Type B pancreatic cell (in vitro differentiated cells): ENCODE results near the gene ANKRD13A. TPM values are rescaled to one million over a fixed set of nuclear protein-coding genes. Genes with fewer than 3 reads are reported as not detected.

Source experiments
- DNase-seq: peaks from one replicate; pipeline ENCODE4 v3.0.0; 2021; ENCODE audit warnings: mixed read lengths; ENCODE audit not compliant: unreplicated experiment; ENCODE audit errors: extremely low spot score
- H3K27ac Mint-ChIP-seq: 2 replicates; pipeline ENCODE4 v1.8.0; 2021; ENCODE audit warnings: mild to moderate bottlenecking, mixed read lengths
- H3K27me3 Mint-ChIP-seq: 2 replicates; pipeline ENCODE4 v1.8.0; 2021; ENCODE audit warnings: mixed read lengths
- H3K36me3 Mint-ChIP-seq: 2 replicates; pipeline ENCODE4 v1.8.0; 2021; ENCODE audit warnings: mixed read lengths
- H3K4me1 Mint-ChIP-seq: one replicate; pipeline ENCODE4 v1.8.0; 2021; ENCODE audit warnings: mixed read lengths; ENCODE audit not compliant: unreplicated experiment
- H3K4me3 Mint-ChIP-seq: 2 replicates; pipeline ENCODE4 v1.8.0; 2021; ENCODE audit warnings: mild to moderate bottlenecking, mixed read lengths
- H3K9me3 Mint-ChIP-seq: 2 replicates; pipeline ENCODE4 v1.8.0; 2021; ENCODE audit warnings: mixed read lengths
- total RNA-seq: library from RNA; stranded (reverse); gene quantifications from 2 replicates; pipeline ENCODE4 v1.2.1, GENCODE V29; 2021; ENCODE audit warnings: low replicate concordance
- TF ChIP-seq, protein P1 (sequence below): fragments of 200-600 bp; sonication (generic); conservative IDR thresholded peaks from 2 replicates; pipeline ENCODE4 v1.5.0; 2021; ENCODE audit warnings: antibody characterized with exemption, mild to moderate bottlenecking

The ANKRD13A gene
- total RNA-seq, 1 donor from 2014 or later: 34.6 TPM

DNA sequence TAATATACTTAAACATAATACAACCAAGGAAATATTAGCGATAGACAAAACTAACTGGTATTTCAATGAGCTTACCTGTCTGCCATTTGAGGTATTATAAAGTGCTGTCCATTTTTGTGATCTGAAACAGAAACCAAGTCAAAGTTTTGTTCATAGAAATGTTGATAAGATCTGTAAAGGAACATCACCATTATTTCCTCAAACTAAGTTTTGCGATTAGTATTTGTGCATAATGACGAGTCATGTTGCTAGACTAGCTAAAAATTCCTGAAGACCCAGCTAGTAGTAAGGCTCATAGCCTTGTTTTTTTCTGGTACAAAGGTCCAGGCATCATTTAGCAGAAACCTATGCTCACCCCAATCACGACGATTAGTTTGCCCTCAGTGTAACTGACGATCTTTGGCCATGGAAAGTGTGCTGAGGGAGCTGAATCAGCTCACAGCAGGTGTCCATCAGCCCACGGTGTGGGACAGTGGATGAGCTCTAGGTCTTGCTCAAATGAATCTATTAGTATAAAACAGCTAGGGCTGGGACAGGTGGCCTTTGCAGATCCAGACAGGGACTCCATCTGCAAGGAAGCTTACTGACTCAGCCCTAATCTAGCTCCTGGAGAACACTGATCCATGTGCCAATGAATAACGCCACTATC lies 31.7 kb upstream of the ANKRD13A start:
- Mint-ChIP-seq H3K27me3 (no peaks in the 10 kb centered on the region), H3K36me3 (peaks cover 31% of the 10 kb centered on the region), H3K4me3 (no peak overlapping the region), H3K4me1 (no peaks in the 10 kb centered on the region), H3K9me3 (no peaks in the 10 kb centered on the region), H3K27ac (peak overlapping the region; percentile 50)
- TF ChIP-seq, protein P1, sequence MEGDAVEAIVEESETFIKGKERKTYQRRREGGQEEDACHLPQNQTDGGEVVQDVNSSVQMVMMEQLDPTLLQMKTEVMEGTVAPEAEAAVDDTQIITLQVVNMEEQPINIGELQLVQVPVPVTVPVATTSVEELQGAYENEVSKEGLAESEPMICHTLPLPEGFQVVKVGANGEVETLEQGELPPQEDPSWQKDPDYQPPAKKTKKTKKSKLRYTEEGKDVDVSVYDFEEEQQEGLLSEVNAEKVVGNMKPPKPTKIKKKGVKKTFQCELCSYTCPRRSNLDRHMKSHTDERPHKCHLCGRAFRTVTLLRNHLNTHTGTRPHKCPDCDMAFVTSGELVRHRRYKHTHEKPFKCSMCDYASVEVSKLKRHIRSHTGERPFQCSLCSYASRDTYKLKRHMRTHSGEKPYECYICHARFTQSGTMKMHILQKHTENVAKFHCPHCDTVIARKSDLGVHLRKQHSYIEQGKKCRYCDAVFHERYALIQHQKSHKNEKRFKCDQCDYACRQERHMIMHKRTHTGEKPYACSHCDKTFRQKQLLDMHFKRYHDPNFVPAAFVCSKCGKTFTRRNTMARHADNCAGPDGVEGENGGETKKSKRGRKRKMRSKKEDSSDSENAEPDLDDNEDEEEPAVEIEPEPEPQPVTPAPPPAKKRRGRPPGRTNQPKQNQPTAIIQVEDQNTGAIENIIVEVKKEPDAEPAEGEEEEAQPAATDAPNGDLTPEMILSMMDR: no peak
- no peak for DNase-seq

DNA sequence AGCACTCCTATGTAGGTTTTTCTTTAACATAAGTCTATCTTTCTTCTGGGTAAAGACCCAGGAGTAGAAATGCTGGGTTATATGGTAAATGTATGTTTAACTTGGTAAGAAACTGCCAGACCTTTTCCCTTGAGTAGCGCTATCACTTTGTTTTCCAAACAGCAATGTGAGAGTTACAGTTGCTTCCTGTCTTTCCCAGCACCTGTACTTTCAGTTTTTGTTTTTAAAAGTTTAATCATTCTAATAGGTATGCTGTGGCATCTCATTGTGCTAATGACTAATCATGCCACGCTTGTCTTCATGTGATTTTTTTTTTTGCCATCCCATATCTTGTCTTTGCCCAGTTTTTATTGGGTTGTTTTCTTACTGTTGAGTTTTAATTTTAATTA lies 31.2 kb upstream of the ANKRD13A start:
- H3K4me3 Mint-ChIP-seq: no peak overlapping the region
- H3K27ac Mint-ChIP-seq: peak overlapping the region; percentile 50
- H3K27me3 Mint-ChIP-seq: no peaks in the 10 kb centered on the region
- H3K9me3 Mint-ChIP-seq: no peaks in the 10 kb centered on the region
- DNase-seq: no peak
- TF ChIP-seq, protein P1: no peak
- no peaks in the 10 kb centered on the region for H3K4me1 Mint-ChIP-seq
- peaks cover 30% of the 10 kb centered on the region for H3K36me3 Mint-ChIP-seq

DNA sequence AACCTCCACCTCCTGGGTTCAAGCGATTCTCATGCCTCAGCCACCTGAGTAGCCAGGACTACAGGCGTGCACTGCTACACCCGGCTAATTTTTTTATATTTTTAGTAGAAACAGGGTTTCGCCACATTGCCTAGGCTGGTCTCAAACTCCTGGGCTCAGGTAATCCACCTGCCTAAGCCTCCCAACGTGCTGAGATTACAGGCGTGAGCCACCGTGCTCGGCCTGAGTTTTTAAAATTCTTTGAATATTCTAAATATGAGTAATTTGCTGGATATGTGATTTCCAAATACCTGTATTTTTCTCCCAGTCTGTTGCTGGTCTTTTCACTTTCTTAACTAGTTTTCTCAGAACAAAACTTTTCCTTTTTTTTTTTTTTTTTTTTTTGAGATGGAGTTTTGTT lies 30.4 kb upstream of the ANKRD13A start:
- Mint-ChIP-seq H3K4me1 (no peaks in the 10 kb centered on the region), H3K4me3 (no peak overlapping the region)

DNA sequence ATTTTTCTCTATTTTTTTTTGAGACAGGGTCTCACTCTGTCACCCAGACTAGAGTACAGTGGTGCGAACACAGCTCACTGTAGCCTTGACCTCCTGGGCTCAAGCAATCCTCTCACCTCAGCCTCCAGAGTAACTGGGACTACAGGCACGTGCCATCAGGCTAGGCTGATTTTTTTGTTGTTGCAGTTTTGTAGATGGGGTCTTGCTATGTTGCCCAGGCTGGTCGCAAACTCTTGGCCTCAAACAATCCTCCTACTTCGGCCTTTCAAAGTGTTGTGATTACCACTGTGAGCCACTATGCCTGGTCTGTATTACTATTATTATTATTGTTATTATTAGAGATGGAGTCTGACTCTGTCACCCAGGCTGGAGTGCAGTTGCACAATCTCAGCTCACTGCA lies 26.4 kb upstream of the ANKRD13A start:
- Mint-ChIP-seq H3K4me1 (no peaks in the 10 kb centered on the region), H3K27me3 (no peaks in the 10 kb centered on the region), H3K4me3 (no peak overlapping the region), H3K9me3 (no peaks in the 10 kb centered on the region), H3K36me3 (peaks cover 26% of the 10 kb centered on the region), H3K27ac (no peak overlapping the region)
- TF ChIP-seq, protein P1: no peak
- DNase-seq: no peak

More for the DNA sequence above, 30.4 kb upstream of the ANKRD13A start:
- Mint-ChIP-seq H3K27me3 (no peaks in the 10 kb centered on the region), H3K9me3 (no peaks in the 10 kb centered on the region), H3K27ac (no peak overlapping the region), H3K36me3 (peaks cover 29% of the 10 kb centered on the region)
- DNase-seq: no peak
- TF ChIP-seq, protein P1: no peak

DNA sequence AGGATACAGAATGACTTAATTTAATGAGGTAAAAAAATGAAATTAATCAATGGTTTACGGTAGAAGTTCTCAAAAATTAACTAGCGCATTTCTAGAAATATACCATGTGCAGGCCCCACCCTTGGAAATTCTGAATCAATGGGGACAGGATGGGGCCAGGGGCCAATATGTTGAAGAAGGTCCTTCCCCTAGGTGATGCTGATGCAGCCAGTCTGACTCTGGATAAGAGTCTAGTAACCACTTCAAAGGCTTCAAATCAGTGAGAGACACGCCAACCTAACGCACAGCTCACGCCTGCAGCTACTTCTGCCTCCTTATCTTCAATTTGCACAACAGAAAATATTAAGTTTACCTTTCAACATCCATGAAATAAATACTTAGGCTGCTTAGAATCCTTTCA lies 17.9 kb upstream of the ANKRD13A start:
- Mint-ChIP-seq H3K9me3 (no peaks in the 10 kb centered on the region), H3K27ac (no peak overlapping the region), H3K4me1 (no peaks in the 10 kb centered on the region), H3K27me3 (no peaks in the 10 kb centered on the region), H3K4me3 (no peak overlapping the region), H3K36me3 (peaks cover 42% of the 10 kb centered on the region)
- TF ChIP-seq, protein P1: no peak
- no peak for DNase-seq
